Uterus (tissue), 2 donors: ENCODE results near the gene NOXO1.

Experiments
- POLR2A ChIP-seq, 2 donors: fragments of 450-650 bp; IDR thresholded peaks; one replicate each; pipeline ENCODE4 v1.6.1; 2016; ENCODE audit warnings: antibody characterized with exemption in 2 of 2, mild to moderate bottlenecking in 1 of 2, moderate library complexity in 1 of 2
- TF ChIP-seq, protein P1 (sequence below), 4 experiments: fragments of 200-600 bp in 2 of 4; fragments of 450-650 bp in 2 of 4; sonication (generic) in 2 of 4; IDR thresholded peaks; one replicate each; pipeline ENCODE4 v1.5.1; 2016 to 2019; ENCODE audit warnings: antibody characterized with exemption in 4 of 4, mild to moderate bottlenecking in 2 of 4, moderate library complexity in 1 of 4

DNA sequence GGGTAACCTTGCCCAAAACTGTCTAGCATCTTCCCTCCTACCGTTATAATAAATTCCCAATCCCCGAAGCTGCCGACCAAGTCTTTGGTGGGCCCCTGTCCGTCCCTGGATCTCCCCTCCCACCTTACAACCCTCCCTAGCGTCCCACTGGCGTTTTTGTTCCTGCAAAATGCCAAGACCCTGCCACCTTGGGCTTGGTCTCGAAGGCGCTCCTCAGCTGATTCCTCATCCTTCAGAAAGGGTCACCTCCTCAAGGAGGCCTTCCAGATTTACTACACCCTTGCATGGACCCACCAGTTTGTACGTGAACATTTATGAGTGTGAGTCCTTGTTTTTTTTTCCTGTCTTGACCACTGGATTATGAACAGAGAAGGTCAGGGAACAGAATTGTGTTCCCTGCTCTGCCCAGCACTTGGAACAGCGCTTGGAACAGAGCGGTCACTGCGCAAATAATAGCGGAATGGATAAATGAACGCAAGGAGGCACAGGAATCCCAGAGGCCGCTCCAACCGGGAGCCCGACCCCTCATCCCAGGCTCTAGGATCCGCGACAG lies 1.8 kb upstream of the NOXO1 start:
- TF ChIP-seq, protein P1, sequence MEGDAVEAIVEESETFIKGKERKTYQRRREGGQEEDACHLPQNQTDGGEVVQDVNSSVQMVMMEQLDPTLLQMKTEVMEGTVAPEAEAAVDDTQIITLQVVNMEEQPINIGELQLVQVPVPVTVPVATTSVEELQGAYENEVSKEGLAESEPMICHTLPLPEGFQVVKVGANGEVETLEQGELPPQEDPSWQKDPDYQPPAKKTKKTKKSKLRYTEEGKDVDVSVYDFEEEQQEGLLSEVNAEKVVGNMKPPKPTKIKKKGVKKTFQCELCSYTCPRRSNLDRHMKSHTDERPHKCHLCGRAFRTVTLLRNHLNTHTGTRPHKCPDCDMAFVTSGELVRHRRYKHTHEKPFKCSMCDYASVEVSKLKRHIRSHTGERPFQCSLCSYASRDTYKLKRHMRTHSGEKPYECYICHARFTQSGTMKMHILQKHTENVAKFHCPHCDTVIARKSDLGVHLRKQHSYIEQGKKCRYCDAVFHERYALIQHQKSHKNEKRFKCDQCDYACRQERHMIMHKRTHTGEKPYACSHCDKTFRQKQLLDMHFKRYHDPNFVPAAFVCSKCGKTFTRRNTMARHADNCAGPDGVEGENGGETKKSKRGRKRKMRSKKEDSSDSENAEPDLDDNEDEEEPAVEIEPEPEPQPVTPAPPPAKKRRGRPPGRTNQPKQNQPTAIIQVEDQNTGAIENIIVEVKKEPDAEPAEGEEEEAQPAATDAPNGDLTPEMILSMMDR (IDR thresholded peaks at IDR 0.05) = peak in 1 of 4 experiments; percentile 1
- TF ChIP-seq POLR2A (IDR thresholded peaks at IDR 0.05) = no peak
